GM19395 (cell line): ENCODE measurements around the gene ELAVL3.
"Not testable (repeated sequence)": the region's sequence is repeated elsewhere in the genome, so short reads cannot be mapped to it uniquely, and the experiment has no call there.

Experiments
- ATAC-seq: cut with Tn5 transposase; IDR thresholded peaks from one replicate; pipeline ENCODE4 v1.9.1; 2021; ENCODE audit warnings: mild to moderate bottlenecking, moderate library complexity; ENCODE audit not compliant: unreplicated experiment

The ELAVL3 gene

DNA sequence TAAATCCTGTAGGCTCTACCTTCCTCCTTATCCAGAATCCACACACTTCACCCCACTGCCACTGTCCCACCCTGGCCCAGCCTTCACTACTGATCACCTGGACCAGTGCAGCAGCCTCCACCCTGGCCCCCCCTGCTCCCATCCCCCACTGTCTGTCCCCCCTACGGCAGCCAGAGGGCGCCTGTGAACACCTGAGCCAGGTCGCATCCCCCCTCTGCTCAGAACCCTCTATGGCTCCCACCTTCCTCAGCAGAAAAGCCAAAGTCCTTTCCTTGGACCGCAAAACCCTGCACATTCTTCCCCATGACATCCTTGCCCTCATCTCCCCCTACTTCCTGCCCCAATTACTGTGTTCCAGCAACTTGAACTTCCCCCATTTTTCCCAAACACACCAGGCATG is 20.6 kb downstream of the ELAVL3 start:
- ATAC-seq: no peak

DNA sequence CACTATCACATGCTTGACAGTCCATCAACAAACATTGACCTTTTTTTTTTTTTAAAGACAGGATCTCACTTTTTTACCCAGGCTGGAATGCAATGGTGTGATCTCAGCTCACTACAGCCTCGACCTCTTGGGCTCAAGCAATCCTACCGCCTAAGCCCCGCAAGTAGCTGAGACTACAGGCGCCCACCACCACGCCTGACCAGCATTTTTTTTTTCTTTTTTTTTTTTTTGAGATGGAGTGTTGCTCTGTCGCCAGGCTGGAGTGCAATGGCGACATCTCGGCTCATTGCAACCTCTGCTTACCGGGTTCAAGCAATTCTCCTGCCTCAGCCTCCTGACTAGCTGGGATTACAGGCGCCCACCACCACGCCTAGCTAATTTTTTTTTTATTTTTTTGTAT is 21.9 kb downstream of the ELAVL3 start:
- ATAC-seq: not testable (repeated sequence)

DNA sequence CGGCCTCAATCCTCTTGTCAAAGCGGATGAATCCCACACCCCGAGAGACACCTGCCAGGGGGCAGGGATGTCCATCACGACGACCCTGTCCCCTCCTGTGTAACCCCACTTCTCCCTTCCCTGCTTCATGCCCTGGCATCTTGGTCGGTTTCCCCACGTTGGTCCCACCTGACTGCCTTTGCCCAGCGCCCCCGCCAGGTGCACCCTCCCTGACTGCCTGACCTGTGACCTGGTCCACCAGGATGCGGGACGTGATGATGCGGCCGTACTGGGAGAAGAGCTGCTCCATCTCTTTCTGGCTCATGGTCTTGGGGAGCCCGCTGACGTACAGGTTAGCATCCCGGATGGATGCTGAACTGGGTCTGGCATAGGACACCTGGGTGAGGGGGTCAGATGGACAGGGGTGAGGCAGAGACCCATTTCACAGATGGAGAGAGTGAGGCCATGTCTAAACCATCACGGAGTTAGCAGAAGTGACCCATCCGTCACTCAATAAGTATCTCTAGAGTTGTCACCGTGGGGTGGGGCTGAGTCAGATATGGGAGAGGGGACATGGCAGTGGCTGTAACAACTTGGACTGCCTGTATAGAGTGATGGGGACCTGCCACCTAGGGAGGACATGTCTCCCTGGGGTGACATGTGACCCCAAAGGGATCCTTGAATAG is 22.5 kb downstream of the ELAVL3 start:
- ATAC-seq: no peak

DNA sequence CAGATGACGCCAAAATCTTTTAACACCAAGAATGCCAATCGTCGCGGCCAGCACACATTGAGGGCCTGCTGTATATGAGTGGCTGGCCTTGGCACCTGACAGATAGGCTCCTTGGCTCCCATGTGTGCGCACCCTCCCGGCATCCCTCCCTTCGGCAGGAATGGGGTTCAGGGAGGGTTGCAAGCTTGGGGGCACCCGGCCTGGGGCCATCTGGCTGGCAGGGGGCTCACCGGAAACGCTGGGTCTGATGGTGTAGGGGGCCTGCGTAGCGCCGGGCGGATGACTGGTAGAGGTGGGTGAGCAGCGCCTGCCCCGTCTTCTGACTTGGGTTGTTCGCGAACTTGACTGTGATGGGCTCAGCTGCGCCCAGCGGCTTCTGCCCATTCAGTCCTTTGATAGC is 23.0 kb downstream of the ELAVL3 start:
- ATAC-seq: no peak

DNA sequence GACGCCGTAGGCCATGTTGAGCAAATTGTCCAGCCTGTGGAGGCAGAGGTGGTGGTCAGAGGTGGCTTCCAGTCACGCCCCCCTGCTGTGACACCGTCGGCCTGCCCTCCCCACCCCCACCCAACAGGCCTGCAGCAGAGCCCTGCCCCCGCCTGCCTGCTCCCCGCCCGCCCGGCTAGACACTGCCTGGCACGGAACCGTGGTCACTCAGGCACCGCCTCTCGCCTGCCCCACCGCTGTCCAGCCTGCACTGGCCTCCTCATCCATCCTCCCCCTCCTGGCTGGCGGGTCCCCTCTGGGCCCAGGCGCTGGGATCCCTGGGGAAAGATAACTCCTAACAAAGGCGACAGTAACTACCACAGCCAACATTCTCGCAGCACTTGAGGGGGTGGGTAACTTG is 23.7 kb downstream of the ELAVL3 start:
- no peak for ATAC-seq

DNA sequence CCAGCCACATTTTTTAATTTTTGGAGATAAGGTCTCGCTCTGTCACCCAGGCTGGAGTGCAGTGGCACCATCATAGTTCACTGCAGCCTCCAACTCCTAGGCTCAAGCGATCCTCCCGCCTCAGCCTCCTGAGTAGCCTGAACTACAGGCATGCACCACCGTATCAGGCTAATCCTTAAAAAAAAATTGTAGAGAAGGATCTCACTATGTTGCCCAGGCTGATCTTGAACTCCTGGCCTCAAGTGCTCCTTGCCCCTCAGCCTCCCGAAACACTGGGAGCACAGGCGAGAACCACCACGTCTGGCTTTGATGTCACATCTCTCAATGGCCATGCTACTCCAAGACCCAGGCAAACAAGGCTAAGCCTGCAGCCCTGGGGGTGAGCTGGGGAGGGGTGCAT is 24.2 kb downstream of the ELAVL3 start:
- ATAC-seq: no peak

DNA sequence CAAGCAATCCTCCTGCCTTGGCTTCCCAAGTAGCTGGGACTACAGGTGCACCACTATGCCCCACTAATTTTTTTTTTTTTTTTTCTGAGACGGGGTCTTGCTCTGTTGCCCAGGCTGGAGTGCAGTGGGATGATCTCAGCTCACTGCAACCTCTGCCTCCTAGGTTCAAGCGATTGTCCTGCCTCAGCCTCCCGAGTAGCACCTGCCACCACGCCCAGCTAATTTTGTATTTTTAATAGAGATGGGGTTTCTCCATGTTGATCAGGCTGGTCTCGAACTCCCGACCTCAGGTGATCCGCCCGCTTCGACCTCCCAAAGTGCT is 25.7 kb downstream of the ELAVL3 start:
- not testable (repeated sequence) for ATAC-seq

DNA sequence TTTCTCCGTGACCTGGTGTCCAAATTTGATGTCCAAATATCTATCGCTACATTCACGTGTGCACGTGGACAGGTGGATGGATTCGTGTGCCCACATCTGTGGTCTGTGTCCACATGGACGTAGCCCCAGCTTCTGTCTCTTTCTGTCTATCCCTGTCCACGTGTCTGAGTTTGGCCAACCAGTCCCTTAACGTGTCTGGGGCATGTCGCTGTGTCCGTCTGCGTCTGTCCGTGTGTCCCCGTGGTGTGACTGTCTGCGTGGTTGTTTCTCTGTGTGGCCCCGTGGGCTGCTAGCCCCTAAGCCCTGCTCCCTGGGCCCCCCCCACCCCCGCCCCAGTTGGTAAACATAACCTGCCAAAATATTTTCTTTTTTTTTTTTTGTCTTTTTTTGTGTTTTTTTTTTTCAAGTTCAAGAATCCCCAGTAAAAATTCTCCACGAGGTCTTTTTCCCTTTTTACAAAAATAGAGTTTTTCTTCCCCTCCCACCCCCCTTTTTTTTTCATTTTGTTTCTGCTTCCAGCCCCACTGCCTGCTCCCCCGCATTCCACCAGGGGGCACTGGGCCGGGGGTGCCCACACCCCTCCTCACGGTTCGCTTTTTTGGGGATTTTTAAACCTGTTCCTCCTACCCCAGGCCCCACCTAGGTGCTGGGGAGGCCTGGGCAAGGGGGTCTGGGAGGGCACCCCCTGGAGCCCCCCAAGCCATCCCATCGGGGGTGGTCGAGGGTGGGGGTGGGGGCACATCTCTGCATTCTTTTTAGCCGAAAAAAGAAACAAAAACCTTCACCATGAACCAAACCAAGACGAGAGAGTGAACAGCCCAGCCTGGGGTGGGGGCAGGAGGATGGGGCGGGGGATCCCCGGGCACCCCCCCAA is 27.1 kb downstream of the ELAVL3 start:
- no peak for ATAC-seq

DNA sequence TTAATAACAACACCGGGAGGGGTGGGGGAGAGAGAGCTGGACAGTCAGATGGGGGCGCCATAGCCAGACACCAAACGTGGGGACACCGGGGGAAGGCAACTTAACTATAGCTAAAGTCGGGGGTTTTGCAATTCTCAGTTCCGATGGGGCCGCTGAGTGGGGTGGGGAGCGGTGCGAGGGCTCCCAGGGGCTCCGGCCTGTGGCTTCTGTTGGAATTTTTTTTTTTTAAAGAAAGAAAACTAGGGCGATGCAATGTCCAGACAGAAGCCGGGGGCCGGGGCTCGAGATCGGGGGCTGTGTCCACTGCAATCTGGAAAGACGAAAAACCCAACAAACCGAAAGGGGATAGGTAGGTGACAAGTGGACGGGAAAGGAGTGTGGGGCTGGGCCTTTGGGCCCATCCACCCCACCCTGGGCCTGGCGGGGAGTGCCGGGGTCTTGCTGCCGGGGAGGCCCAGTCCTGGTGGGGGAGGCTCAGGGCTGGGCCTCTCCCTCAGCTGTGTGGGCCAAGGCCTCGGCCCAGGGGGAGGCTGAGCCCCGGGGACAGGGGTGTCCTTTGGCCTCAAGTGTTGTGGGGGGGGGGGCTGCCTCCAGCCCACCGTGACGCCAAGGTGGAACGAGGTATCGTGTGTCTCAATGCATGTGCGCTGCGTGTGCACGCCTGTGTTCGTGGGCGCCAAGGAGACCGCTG is 28.1 kb downstream of the ELAVL3 start:
- ATAC-seq: no peak

DNA sequence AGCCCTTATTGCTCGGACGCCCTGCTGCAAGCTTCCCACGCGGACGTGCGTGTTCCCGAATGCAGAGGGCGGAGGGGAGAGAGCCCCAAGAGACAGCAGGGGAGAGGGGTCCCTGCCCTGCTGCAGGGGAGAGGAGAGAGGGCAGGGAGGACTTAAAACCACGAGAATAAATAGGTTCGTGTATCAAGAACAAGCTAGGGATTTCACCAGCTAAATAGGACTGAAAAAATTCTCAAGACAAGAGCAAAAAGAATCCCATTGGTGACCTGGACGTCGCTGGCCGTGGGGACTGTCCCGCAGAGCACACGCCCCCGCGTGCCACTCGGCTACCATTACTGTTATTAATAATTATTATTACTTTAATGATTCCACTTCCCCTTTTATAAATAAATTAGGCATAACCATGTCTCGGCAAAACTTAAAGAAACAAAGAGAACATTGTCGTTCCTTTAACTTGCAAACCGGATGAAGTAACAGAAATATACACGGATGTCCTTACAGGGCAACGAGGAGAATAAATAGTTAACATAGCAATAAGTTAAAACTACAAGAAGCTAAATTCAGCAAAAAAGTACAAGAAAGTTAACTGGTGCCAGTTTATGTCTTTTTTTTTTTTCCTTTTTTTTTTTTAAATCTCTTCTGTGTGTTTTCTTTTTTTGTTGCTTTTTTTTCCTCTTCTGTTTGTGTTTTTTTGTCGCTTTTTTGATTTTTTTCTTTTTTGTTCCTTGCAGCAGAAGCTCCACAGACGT is 28.8 kb downstream of the ELAVL3 start:
- no peak for ATAC-seq

DNA sequence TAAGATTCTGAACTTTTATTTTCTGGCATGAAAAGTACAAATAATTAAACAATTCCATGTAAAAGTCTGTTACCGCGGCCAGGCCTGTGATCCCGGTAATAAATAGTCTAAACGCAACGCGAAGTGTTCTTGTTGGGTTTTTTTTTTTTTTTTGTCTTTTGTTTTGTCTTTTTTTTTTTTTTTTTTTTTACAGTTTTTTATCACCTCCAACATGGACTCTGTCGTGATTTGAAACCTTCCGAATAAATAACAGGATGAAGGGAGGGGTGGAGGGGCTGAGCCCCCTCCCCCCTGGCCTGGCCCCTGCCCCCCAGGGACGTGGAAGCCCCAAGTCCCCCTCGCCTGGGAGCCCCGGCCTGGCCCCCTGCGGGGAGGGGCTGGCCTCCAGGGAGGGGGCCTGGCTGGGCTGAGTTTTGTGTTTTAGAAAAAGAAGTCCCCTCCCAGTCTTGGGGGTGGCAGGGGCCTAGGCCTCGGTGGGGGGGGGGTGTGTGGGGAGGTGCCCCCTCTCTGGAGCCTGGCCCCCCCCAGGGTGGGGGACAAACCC is 29.4 kb downstream of the ELAVL3 start:
- ATAC-seq: no peak

DNA sequence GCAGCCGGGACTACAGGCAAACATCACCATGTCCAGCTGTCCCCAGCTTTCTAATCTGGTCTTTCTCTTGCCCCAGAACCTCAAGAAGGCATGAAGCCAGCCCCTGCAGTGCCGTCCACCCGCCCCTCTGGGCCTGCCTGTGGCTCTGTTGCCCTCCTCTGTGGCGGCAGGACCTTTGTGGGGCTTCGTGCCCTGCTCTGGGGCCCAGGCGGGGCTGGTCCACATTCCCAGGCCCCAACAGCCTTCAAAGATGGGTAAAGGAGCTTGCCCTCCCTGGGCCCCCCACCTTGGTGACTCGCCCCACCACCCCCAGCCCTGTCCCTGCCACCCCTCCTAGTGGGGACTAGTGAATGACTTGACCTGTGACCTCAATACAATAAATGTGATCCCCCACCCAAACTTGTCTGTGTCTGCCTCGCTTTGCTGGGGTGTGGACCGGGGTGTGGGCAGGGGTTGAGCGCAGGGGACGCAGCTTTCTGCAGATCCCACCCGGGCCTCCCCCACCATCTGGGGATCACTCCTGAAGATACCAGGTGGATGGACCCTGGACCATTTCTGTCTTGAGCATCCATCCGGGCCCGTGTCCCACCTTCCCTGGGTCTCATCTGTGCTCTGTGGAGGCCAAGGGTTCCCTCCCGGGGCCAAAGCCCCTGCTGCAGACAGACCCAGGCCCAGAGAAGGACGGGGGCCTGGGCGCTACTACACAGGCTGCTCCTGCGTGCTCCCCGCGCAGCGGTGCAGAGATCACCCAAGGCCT is 30.1 kb downstream of the ELAVL3 start:
- ATAC-seq: no peak

DNA sequence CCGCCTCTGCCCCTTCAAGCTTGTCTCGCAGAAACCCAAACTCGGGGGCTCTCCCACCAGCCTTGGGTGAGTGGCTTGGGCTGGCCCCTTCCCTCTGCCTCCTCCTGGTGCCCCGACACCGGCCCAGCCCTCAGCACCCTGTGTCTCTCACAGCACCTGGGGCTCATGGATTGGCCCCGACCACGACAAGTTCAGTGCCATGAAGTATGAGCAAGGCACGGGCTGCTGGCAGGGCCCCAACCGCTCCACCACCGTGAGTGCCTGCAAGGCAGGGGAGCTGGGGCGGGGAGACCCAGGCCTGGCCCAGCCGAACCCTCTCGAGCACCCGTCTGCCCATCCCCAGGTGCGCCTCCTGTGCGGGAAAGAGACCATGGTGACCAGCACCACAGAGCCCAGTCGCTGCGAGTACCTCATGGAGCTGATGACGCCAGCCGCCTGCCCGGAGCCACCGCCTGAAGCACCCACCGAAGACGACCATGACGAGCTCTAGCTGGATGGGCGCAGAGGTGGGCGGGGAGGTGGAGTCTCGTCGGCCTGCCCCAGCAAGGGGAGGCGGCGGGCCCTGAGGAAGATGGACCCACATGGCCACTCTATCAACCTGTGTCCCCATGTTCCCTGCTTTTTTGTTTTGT is 31.8 kb downstream of the ELAVL3 start:
- no peak for ATAC-seq

DNA sequence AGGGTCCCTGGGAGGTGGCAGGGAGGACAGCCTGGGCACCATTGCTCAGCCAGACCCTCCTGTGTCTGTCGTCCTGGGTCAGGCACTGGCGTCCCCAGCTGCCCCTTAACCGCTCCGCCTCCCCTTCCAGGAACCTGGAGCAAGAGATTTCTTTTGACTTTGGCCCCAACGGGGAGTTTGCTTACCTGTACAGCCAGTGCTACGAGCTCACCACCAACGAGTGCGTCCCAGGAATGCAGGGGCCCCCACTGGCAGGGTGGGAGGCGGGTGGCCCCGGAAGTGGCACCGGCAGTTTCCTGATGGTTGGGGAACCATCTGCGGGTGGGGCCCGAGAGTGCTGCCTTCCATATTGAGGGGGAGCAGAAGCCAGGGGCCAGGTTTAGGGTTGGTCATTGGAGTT is 32.4 kb downstream of the ELAVL3 start:
- ATAC-seq: no peak

DNA sequence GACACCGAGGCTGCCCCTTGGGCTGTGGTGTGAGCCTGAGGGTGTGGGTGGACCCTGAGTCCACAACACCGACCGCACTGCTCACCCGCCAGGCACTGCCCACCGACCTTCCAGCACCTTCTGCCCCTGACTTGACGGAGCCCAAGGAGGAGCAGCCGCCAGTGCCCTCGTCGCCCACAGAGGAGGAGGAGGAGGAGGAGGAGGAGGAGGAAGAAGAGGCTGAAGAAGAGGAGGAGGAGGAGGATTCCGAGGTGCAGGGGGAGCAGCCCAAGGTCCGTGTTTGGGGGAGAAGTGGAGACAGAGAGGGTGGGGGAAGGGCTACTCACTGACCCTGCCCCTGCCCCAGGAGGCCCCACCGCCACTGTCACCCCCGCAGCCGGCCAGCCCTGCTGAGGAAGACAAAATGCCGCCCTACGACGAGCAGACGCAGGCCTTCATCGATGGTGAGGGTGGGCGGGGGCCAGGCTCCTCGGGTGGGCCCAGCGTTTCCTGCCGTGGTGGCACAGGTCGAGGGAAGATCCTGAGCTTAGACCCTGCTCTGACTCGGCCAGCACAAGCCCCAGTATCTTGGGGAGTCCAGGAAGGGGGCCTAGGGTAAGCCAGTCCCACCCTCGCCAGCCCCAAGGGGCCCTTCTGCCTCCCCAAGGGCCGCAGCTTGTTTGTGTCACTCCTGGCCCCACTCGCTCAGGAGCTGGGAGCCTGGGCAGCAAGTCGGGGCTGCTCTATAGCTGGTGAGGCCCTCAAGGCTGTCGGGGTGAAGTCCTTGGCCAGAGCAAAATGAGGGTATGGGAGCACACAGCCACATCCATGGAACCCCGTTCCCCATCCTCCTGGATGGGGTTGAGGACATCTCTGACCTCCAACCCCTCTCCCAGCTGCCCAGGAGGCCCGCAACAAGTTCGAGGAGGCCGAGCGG is 33.2 kb downstream of the ELAVL3 start:
- ATAC-seq: no peak

DNA sequence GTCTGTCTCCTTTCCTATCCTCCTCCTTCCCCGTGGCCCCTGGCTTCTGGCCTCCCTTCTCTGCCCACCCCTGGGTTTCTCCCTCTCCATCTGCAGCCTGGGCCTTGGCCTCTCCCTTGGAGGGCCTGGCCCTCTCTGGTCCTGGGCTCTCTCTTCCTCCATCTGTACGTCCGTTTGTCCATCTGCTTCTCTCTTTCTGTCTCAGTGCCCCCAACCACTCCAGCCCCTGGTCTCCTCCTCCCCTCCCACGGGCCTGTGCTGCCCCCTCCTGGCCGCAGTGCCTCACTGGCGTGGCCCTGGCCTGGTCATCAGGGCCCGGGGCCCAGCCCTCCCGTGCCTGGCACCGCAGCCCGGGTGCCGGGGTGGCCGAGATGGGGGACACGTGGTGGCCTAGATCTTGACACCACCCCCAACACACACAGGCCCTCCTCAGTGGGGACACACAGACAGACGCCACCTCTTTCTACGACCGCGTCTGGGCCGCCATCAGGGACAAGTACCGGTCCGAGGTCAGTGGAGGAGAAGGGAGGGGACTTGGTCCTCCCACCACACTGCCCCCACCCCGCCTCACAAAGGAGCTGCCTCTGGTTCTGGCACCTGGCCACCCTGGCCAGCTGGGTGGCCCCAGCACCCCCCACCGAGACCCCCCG is 34.1 kb downstream of the ELAVL3 start:
- no peak for ATAC-seq

DNA sequence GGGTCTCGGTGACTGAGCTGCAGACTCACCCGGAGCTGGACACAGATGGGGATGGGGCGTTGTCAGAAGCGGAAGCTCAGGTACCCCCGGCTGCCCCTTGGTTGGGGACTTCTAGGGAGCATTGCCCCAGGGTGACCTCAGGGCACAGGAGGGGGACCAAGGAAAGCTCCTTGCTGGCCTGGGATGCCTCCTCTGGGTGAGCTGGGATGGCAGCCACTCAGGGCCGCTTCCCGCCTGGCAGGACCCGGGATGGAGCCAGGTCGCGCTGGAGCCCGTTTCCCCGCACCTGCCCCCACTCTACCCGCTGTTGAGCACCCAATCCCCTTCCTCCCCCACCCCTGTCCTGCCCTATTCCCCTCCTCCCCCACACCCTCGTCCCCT is 34.6 kb downstream of the ELAVL3 start:
- ATAC-seq: no peak

DNA sequence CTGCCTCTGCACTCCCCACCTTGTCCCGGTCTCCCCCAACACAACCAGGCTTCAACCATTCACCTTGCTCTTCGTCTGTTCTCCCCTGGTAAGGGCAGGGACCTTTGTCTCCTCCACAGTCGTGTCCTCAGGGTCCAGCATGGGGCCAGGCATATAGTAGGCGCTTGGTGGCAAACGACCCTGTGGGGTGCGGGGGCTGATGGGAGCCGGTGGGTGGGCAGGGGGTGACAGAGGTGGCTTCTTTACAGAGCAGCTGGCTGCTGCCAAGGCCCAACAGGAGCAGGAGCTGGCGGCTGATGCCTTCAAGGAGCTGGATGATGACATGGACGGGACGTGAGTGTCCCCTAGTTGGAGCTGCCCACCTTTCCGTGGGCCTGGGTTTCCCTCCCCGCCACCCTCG is 35.7 kb downstream of the ELAVL3 start:
- ATAC-seq: no peak
